PC-3 (cell line): Measurements from ENCODE around the gene DIAPH1. TPM values are rescaled to one million over a fixed set of nuclear protein-coding genes. Genes with fewer than 3 reads are reported as not detected.
A peak's percentile ranks its signal among the peaks of the same experiment; 100 is the strongest.

Experiments used
- ATAC-seq: fragments of 200-7000 bp; cut with Tn5 transposase; 2 replicates; pipeline ENCODE4 v1.9.1; 2020; ENCODE audit warnings: mild to moderate bottlenecking, moderate library complexity
- BruUV-seq: library from RNA; stranded (reverse); fragments of 400-500 nt; replicated peaks from 2 replicates; lab custom pipeline; 2021; lab: Mats Ljungman, UMichigan
- CTCF ChIA-PET: fragments of 300-600 bp; sonication (Branson Sonifier 250); formaldehyde crosslinking; loops from one replicate; lab custom pipeline; 2022; ENCODE audit warnings: antibody characterized with exemption; lab: Charles Lee
- POLR2A ChIA-PET: fragments of 300-600 bp; sonication (Branson Sonifier 250); formaldehyde crosslinking; loops from one replicate; lab custom pipeline; 2022; ENCODE audit warnings: antibody characterized with exemption; ENCODE audit not compliant: unreplicated experiment; lab: Charles Lee
- DNase-seq: peaks from one replicate; pipeline ENCODE4 v3.0.0-alpha.2; 2015
- H2AFZ ChIP-seq: fragments of 300-600 bp; sonication (generic); 2 replicates; pipeline ENCODE4 v1.6.0; 2016; ENCODE audit warnings: antibody characterized with exemption, low read length
- H3F3A ChIP-seq: fragments of 300-600 bp; sonication (generic); one replicate; pipeline ENCODE4 v1.6.0; 2017; ENCODE audit warnings: antibody characterized with exemption, low read length, control low read depth, mild to moderate bottlenecking; ENCODE audit not compliant: unreplicated experiment
- H3K27ac ChIP-seq: fragments of 300-600 bp; sonication (generic); 2 replicates; pipeline ENCODE4 v1.5.1; 2016; ENCODE audit warnings: mild to moderate bottlenecking, low read length
- H3K27me3 ChIP-seq: fragments of 300-600 bp; sonication (generic); 2 replicates; pipeline ENCODE4 v1.6.1; 2016; ENCODE audit warnings: low read length, mixed read lengths
- H3K36me3 ChIP-seq: fragments of 300-600 bp; sonication (generic); 2 replicates; pipeline ENCODE4 v1.6.1; 2016; ENCODE audit warnings: low read depth, mixed run types, low read length, mixed read lengths
- H3K4me1 ChIP-seq: fragments of 300-600 bp; sonication (generic); 2 replicates; pipeline ENCODE4 v1.5.1; 2016; ENCODE audit warnings: low read length; ENCODE audit not compliant: insufficient read depth
- H3K4me2 ChIP-seq: fragments of 300-600 bp; sonication (generic); 2 replicates; pipeline ENCODE4 v1.6.0; 2016; ENCODE audit warnings: low read length
- H3K4me3 ChIP-seq: fragments of 300-600 bp; sonication (generic); 2 replicates; pipeline ENCODE4 v1.5.1; 2016; ENCODE audit warnings: mild to moderate bottlenecking, low read length, mixed read lengths
- H3K79me2 ChIP-seq: fragments of 300-600 bp; sonication (generic); 2 replicates; pipeline ENCODE4 v1.6.1; 2017; ENCODE audit warnings: low read length, mixed read lengths
- H3K9ac ChIP-seq: fragments of 300-600 bp; sonication (generic); 2 replicates; pipeline ENCODE4 v1.6.0; 2016; ENCODE audit warnings: mild to moderate bottlenecking, low read length
- H3K9me2 ChIP-seq: fragments of 300-600 bp; sonication (generic); replicated peaks from 2 replicates; pipeline ENCODE4 v1.6.1; 2016; ENCODE audit warnings: mixed run types, low read length, mixed read lengths
- H3K9me3 ChIP-seq: fragments of 300-600 bp; sonication (generic); 2 replicates; pipeline ENCODE4 v1.6.1; 2016; ENCODE audit warnings: low read length, mixed read lengths
- H4K20me1 ChIP-seq: fragments of 300-600 bp; sonication (generic); 2 replicates; pipeline ENCODE4 v1.6.1; 2016; ENCODE audit warnings: low read length, mixed read lengths
- CTCF ChIP-seq: fragments of 300-600 bp; sonication (generic); conservative IDR thresholded peaks from 2 replicates; pipeline ENCODE4 v1.5.1; 2017; ENCODE audit warnings: antibody characterized with exemption, low read depth, mild to moderate bottlenecking, low read length
- EZH2 ChIP-seq: fragments of 300-600 bp; sonication (generic); IDR thresholded peaks from one replicate; pipeline ENCODE4 v1.6.1; 2017; ENCODE audit warnings: antibody characterized with exemption, mild to moderate bottlenecking, low read length; ENCODE audit not compliant: unreplicated experiment
- EZH2phosphoT487 ChIP-seq: fragments of 300-600 bp; sonication (generic); IDR thresholded peaks from 2 replicates; pipeline ENCODE4 v1.6.1; 2018; ENCODE audit warnings: mild to moderate bottlenecking, antibody characterized with exemption, low read length, borderline replicate concordance
- intact Hi-C: fragments of 100-400 bp; cut with micrococcal nuclease; formaldehyde crosslinking; loops from 2 replicates; pipeline ENCODE4 v1.9.0; 2023
- total RNA-seq: library from RNA; depleted of rRNA; stranded (reverse); fragments of >200 nt; gene quantifications from 2 replicates; pipeline ENCODE4 v1.2.3, GENCODE V29; 2014

Gene DIAPH1
- total RNA-seq, 1 experiment from 2014 or later, result 51.9 TPM

- Histone ChIP-seq H3K27me3 (no peaks in the 10 kb centered on the region), H3K36me3 (peaks cover 14% of the 10 kb centered on the region), H3K9ac (no peak overlapping the region), H3K9me3 (no peaks in the 10 kb centered on the region), H3K4me2 (no peak overlapping the region), H3K9me2 (no peaks in the 10 kb centered on the region), H3F3A (no peaks in the 10 kb centered on the region), H3K27ac (no peak overlapping the region), H3K4me1 (peaks cover 13% of the 10 kb centered on the region; the same call in 1 of the 2 replicates), H4K20me1 (no peaks in the 10 kb centered on the region), H3K79me2 (no peaks in the 10 kb centered on the region), H2AFZ (no peak overlapping the region), H3K4me3 (no peak overlapping the region)
- DNase-seq, result no peak
- ChIA-PET POLR2A (no interaction called here), CTCF (no interaction called here)
- TF ChIP-seq EZH2phosphoT487, result no peak
- no peak for TF ChIP-seq CTCF
- no peak for TF ChIP-seq EZH2
- intact Hi-C loops, result no loop called here
- no peak for ATAC-seq
- no TSS peak for BruUV-seq
Measured at GRCh38 chr5:141512911-141513626, 105.7 kb downstream of the DIAPH1 start.

- Histone ChIP-seq H3K4me3 (no peak overlapping the region), H3K9me2 (no peaks in the 10 kb centered on the region), H3K4me1 (peaks cover 13% of the 10 kb centered on the region; the same call in 1 of the 2 replicates), H4K20me1 (no peaks in the 10 kb centered on the region), H3F3A (no peaks in the 10 kb centered on the region), H3K79me2 (no peaks in the 10 kb centered on the region), H3K9ac (no peak overlapping the region), H3K36me3 (peaks cover 8% of the 10 kb centered on the region), H3K9me3 (no peaks in the 10 kb centered on the region), H3K27ac (no peak overlapping the region), H2AFZ (no peak overlapping the region), H3K4me2 (no peak overlapping the region), H3K27me3 (no peaks in the 10 kb centered on the region)
- CTCF ChIA-PET, result no interaction called here
- intact Hi-C loops, result no loop called here
- TF ChIP-seq EZH2 (no peak), CTCF (peak; percentile 72), EZH2phosphoT487 (no peak)
- DNase-seq, result peak; percentile 55
- ATAC-seq, result 0 out of 2 replicates have a peak, but pooled peaks have one; percentile 9
- POLR2A ChIA-PET, result no interaction called here
- no TSS peak for BruUV-seq
Measured at GRCh38 chr5:141512390-141512910, 106.3 kb downstream of the DIAPH1 start.

DNA sequence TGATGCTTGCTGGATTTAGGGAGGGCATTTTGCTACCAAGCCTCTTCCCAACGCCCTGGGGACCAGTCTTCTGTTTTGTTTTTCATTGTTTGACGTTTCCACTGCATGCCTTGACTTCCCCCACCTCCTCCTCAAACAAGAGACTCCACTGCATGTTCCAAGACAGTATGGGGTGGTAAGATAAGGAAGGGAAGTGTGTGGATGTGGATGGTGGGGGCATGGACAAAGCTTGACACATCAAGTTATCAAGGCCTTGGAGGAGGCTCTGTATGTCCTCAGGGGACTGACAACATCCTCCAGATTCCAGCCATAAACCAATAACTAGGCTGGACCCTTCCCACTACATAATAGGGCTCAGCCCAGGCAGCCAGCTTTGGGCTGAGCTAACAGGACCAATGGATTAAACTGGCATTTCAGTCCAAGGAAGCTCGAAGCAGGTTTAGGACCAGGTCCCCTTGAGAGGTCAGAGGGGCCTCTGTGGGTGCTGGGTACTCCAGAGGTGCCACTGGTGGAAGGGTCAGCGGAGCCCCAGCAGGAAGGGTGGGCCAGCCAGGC lies 107.0 kb downstream of the DIAPH1 start:
- intact Hi-C loops, result no loop called here
- Histone ChIP-seq H3K79me2 (no peaks in the 10 kb centered on the region), H3K4me1 (peaks cover 13% of the 10 kb centered on the region; the same call in 1 of the 2 replicates), H3K4me3 (no peak overlapping the region), H2AFZ (no peak overlapping the region), H3K9me3 (no peaks in the 10 kb centered on the region), H3K9ac (no peak overlapping the region), H3K27me3 (no peaks in the 10 kb centered on the region), H3F3A (no peaks in the 10 kb centered on the region), H3K4me2 (no peak overlapping the region), H3K36me3 (peaks cover 4% of the 10 kb centered on the region), H4K20me1 (no peaks in the 10 kb centered on the region), H3K27ac (no peak overlapping the region), H3K9me2 (no peaks in the 10 kb centered on the region)
- ChIA-PET CTCF (no interaction called here), POLR2A (no interaction called here)
- DNase-seq (no peak), ATAC-seq (no peak)
- no peak for TF ChIP-seq EZH2phosphoT487
- no TSS peak for BruUV-seq
